ENCODE results near the gene RTN4RL1. TPM values are rescaled to one million over a fixed set of nuclear protein-coding genes. Genes with fewer than 3 reads are reported as not detected.

Gene RTN4RL1
- total RNA-seq, 1 donor from 2014 or later: not detected

DNA sequence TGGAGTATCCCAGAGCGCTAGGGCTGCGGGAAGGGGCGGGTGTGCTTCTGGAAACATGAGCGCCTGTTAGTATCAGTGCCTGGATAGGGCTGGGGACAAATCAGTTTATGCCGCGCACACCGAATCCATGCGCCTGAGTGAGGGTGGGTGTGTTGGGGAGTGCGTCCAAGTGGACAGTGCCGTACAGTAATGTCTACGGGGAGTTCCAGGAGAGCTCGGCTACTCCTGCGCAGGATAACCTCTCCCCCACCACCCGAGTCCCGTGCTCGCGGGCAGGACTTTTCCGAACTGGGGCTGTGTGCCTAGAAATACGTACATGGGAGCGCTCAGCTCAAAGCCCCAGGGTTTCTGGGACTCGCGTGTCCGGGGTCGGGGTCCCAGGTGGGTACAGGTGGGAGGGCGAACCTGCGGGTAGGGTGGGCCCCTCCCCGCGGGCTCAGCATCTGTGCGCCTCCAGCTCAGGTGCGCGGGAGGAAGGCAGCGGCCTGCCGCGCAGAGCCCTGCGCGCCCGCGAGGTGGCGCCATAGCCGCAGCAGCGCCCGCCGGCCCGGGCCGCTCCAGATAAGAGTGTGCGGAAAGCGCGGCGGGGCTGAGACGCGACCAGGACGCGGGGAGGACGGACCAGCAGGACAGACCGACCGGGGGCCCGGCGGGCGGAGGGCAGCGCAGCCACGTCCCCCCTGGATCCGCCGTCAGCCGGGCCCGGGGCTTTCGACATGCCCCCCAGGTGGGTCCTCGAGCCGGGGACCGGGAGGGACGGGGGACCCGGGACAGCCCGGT is 29.6 kb upstream of the RTN4RL1 start, which contains the start of gene HIC1:
Gene HIC1 (plus strand): TSS at position 592 of the 780 bp plus-strand sequence. CDS start 1,588 bp downstream, outside the sequence.
- Mint-ChIP-seq H3K9me3 (no peaks in the 10 kb centered on the region), H3K27ac (no peak within 1 kb of the TSS), H3K27me3 (peaks cover 11% of the 10 kb centered on the region), H3K4me1 (peaks cover 36% of the 10 kb centered on the region), H3K36me3 (ENCODE audit: low read depth) (no peaks in the 10 kb centered on the region), H3K4me3 (peak within 1 kb of the TSS; percentile 69)
- TF ChIP-seq, protein P1, sequence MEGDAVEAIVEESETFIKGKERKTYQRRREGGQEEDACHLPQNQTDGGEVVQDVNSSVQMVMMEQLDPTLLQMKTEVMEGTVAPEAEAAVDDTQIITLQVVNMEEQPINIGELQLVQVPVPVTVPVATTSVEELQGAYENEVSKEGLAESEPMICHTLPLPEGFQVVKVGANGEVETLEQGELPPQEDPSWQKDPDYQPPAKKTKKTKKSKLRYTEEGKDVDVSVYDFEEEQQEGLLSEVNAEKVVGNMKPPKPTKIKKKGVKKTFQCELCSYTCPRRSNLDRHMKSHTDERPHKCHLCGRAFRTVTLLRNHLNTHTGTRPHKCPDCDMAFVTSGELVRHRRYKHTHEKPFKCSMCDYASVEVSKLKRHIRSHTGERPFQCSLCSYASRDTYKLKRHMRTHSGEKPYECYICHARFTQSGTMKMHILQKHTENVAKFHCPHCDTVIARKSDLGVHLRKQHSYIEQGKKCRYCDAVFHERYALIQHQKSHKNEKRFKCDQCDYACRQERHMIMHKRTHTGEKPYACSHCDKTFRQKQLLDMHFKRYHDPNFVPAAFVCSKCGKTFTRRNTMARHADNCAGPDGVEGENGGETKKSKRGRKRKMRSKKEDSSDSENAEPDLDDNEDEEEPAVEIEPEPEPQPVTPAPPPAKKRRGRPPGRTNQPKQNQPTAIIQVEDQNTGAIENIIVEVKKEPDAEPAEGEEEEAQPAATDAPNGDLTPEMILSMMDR (IDR thresholded peaks at IDR 0.05): peak; percentile 71
- DNase-seq (peak; percentile 85), ATAC-seq (ENCODE audit: low read depth) (peak; percentile 39)
- intact Hi-C loops (cut with micrococcal nuclease): loop anchor here (1.0 to 5.0 kb wide), 5 partner anchors 48 to 348 kb away; partner anchors contain the start of gene MNT
- POLR2A ChIA-PET: interaction anchor here (0.6 to 24.5 kb wide), 9 partner anchors 11 to 338 kb away, joined by 3 to 449 read pairs (median 4); partner anchors contain the start of gene DPH1
- CTCF ChIA-PET: interaction anchor here (0.6 to 8.6 kb wide), 28 partner anchors 10 to 230 kb away, joined by 3 to 228 read pairs (median 4); no protein-coding TSS in a partner anchor

- DNase-seq: no peak
- peaks cover 11% of the 10 kb centered on the region for H3K27me3 Mint-ChIP-seq
These were observed 29.1 kb upstream of the RTN4RL1 start for GRCh38 chr17:2054262-2054511.

DNA sequence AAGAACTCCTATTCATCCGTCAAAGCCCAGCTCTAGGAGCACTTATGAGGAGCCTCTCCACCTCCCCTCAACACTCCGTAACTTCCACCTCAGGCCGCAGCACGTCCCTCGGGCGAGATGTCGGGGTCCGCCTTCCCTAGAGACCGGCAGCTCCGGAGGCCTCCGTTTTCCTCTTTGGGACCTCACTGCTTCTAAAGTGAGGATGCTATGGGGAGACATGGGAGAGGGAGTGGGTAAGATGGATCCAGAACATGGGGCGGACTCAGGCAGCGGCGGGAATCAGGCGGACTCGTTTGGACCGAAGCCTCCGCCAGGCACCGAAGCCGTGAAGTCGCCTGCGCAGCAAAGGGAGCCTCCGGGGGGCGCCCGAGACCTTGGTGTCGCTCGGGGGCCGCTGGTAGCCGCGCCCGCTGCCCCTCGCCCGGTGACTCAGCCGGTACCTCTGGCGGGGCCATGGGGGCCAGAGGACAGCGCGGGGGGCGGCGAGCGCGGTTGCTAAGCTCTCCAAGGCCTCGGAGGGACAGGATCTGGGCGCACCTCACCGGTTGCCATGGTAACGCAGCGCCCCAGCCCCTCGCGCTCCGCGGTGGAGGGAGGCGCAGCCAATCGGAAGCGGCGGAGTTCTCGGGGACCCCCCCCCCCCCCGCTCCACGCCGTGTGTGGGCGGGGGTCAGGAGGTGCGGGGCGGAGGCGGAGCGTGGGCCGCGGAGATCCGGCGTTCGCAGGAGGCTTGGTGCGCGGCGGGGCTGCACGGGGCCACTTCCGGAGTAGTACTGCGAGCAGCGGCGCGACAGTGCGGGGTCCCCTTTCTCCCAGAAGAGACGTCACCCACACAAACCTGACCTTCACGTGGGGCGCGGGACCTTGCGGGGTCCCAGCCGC is 28.5 kb upstream of the RTN4RL1 start:
- intact Hi-C loops (cut with micrococcal nuclease): loop anchor here (1.0 to 5.0 kb wide), 2 partner anchors 191 to 349 kb away; partner anchors contain the start of gene MNT
- ATAC-seq (ENCODE audit: low read depth): peak; percentile 10
- TF ChIP-seq, protein P1 (IDR thresholded peaks at IDR 0.05): no peak
- Mint-ChIP-seq H3K36me3 (ENCODE audit: low read depth) (no peaks in the 10 kb centered on the region), H3K27me3 (peaks cover 11% of the 10 kb centered on the region), H3K4me1 (peaks cover 39% of the 10 kb centered on the region), H3K27ac (no peak overlapping the region), H3K4me3 (peak overlapping the region; percentile 69), H3K9me3 (no peaks in the 10 kb centered on the region)
- peak; percentile 76 for DNase-seq
- ChIA-PET CTCF (interaction anchor here (0.7 to 8.6 kb wide), 12 partner anchors 11 to 212 kb away, joined by 3 to 228 read pairs (median 6); no protein-coding TSS in a partner anchor), POLR2A (interaction anchor here (1.1 to 24.5 kb wide), 5 partner anchors 35 to 191 kb away, joined by 3 to 449 read pairs (median 8); no protein-coding TSS in a partner anchor)

More at GRCh38 chr17:2054262-2054511, 29.1 kb upstream of the RTN4RL1 start:
- H3K9me3 Mint-ChIP-seq: no peaks in the 10 kb centered on the region
- POLR2A ChIA-PET: interaction anchor here (0.6 to 24.5 kb wide), 7 partner anchors 10 to 229 kb away, joined by 3 to 449 read pairs (median 4); no protein-coding TSS in a partner anchor
- H3K27ac Mint-ChIP-seq: no peak overlapping the region
- intact Hi-C loops (cut with micrococcal nuclease): loop anchor here (1.0 to 5.0 kb wide), 2 partner anchors 190 to 348 kb away; partner anchors contain the start of gene MNT
- peak overlapping the region; percentile 69 for H3K4me3 Mint-ChIP-seq
- TF ChIP-seq, protein P1 (IDR thresholded peaks at IDR 0.05): no peak
- CTCF ChIA-PET: interaction anchor here (0.6 to 8.6 kb wide), 24 partner anchors 11 to 230 kb away, joined by 3 to 228 read pairs (median 4); no protein-coding TSS in a partner anchor
- no peaks in the 10 kb centered on the region for H3K36me3 Mint-ChIP-seq (ENCODE audit: low read depth)
- H3K4me1 Mint-ChIP-seq: peaks cover 34% of the 10 kb centered on the region
- ATAC-seq (ENCODE audit: low read depth): no peak

GRCh38 chr17:2051933-2052559 is 26.9 kb upstream of the RTN4RL1 start:
- ChIA-PET CTCF (interaction anchor here (1.6 to 2.0 kb wide), 3 partner anchors 118 to 195 kb away, joined by 4 to 14 read pairs (median 6); no protein-coding TSS in a partner anchor), POLR2A (interaction anchor here (0.6 to 2.1 kb wide), 2 partner anchors 38 to 1579 kb away, joined by 11 to 15 read pairs; no protein-coding TSS in a partner anchor)
- intact Hi-C loops (cut with micrococcal nuclease): loop anchor here (5.0 kb wide), 1 partner anchor 350 kb away; the partner anchor contains the start of gene MNT
- ATAC-seq (ENCODE audit: low read depth): no peak
- Mint-ChIP-seq H3K27ac (no peak overlapping the region), H3K27me3 (peaks cover 15% of the 10 kb centered on the region), H3K4me1 (peaks cover 39% of the 10 kb centered on the region), H3K4me3 (peak overlapping the region; percentile 28), H3K36me3 (ENCODE audit: low read depth) (no peaks in the 10 kb centered on the region), H3K9me3 (no peaks in the 10 kb centered on the region)
- DNase-seq: no peak
- TF ChIP-seq, protein P1 (IDR thresholded peaks at IDR 0.05): no peak

Data from activated B cell treated with CpG ODN at 0.5 μM for 24 hours (primary cell).